H1 (cell line): ENCODE results near the gene KRT84. TPM values are rescaled to one million over a fixed set of nuclear protein-coding genes. Genes with fewer than 3 reads are reported as not detected.

ENCODE experiments used
- CTCF ChIA-PET: fragments of 300-600 bp; sonication (Branson Sonifier 250); formaldehyde crosslinking; loops from one replicate; lab custom pipeline; 2021; ENCODE audit not compliant: partially characterized antibody; lab: Charles Lee
- POLR2A ChIA-PET: fragments of 300-600 bp; sonication (Branson Sonifier 250); formaldehyde crosslinking; loops from one replicate; lab custom pipeline; 2021; ENCODE audit warnings: inconsistent platforms; ENCODE audit not compliant: partially characterized antibody; lab: Charles Lee
- DNase-seq, 2 experiments: peaks; one replicate each; pipeline versions ENCODE4 v3.0.0 to v3.0.0-alpha.2; 2010 to 2022; ENCODE audit warnings: low spot score in 2 of 2, low read depth in 1 of 2, mixed read lengths in 1 of 2
- FAIRE-seq: peaks from 2 replicates; lab custom pipeline; 2011; peaks lifted over from hg19 to GRCh38; lab: Jason Lieb, UNC
- H2AFZ ChIP-seq: 2 replicates; pipeline ENCODE4 v1.8.1; 2012; ENCODE audit warnings: low read length, inconsistent platforms
- H2AK5ac ChIP-seq: 2 replicates; pipeline ENCODE4 v1.6.1; 2013; ENCODE audit warnings: low read depth, low read length
- H2BK120ac ChIP-seq: replicated peaks from 2 replicates; pipeline ENCODE3; 2013; ENCODE audit warnings: low read depth, low read length, inconsistent platforms
- H2BK12ac ChIP-seq: 2 replicates; pipeline ENCODE4 v1.6.1; 2013; ENCODE audit warnings: low read depth, low read length
- H2BK15ac ChIP-seq: 2 replicates; pipeline ENCODE4 v1.6.1; 2013; ENCODE audit warnings: low read length
- H2BK20ac ChIP-seq: 2 replicates; pipeline ENCODE4 v1.6.1; 2013; ENCODE audit warnings: low read length
- H2BK5ac ChIP-seq: 2 replicates; pipeline ENCODE4 v1.6.1; 2013; ENCODE audit warnings: low read depth, low read length
- H3K14ac ChIP-seq: 2 replicates; pipeline ENCODE4 v1.6.1; 2013; ENCODE audit warnings: inconsistent platforms; ENCODE audit not compliant: insufficient read length
- H3K18ac ChIP-seq: 2 replicates; pipeline ENCODE4 v1.6.1; 2013; ENCODE audit warnings: low read length; ENCODE audit errors: extremely low read depth
- H3K23ac ChIP-seq: 2 replicates; pipeline ENCODE4 v1.6.1; 2013; ENCODE audit warnings: inconsistent platforms; ENCODE audit not compliant: insufficient read length
- H3K23me2 ChIP-seq: 2 replicates; pipeline ENCODE4 v1.6.1; 2013; ENCODE audit warnings: low read depth, low read length
- H3K27ac ChIP-seq: 2 replicates; pipeline ENCODE4 v1.6.1; 2011; ENCODE audit warnings: low read depth, low read length, inconsistent platforms
- H3K27me3 ChIP-seq, 4 experiments: replicated peaks in 1 of 4; 1 replicate in 1 of 4; 2 replicates in 3 of 4; pipeline versions ENCODE4 v1.6.1 to v1.8.1; 2011 to 2013; ENCODE audit warnings: low read length in 3 of 4, mild to moderate bottlenecking in 3 of 4, inconsistent platforms in 2 of 4, mixed read lengths in 2 of 4, moderate library complexity in 1 of 4; ENCODE audit not compliant: control insufficient read depth in 3 of 4, insufficient read depth in 3 of 4; ENCODE audit errors: extremely low read depth in 1 of 4
- H3K36me3 ChIP-seq, 4 experiments: 2 replicates each; pipeline versions ENCODE4 v1.6.1 to v1.8.1; 2011 to 2013; ENCODE audit warnings: mild to moderate bottlenecking in 4 of 4, low read length in 3 of 4, moderate library complexity in 2 of 4, control low read depth in 1 of 4, inconsistent platforms in 1 of 4; ENCODE audit not compliant: insufficient read depth in 4 of 4, control insufficient read depth in 2 of 4
- H3K4ac ChIP-seq: replicated peaks from 2 replicates; pipeline ENCODE3; 2013; ENCODE audit warnings: low read length, low read depth, mixed read lengths, inconsistent platforms; ENCODE audit not compliant: insufficient read length
- H3K4me1 ChIP-seq, 4 experiments: replicated peaks in 1 of 4; 1 replicate in 1 of 4; 2 replicates in 3 of 4; pipeline versions ENCODE4 v1.6.1 to v1.8.1; 2011 to 2013; ENCODE audit warnings: low read length in 3 of 4, inconsistent platforms in 2 of 4, mixed read lengths in 1 of 4; ENCODE audit not compliant: insufficient read depth in 4 of 4, control insufficient read depth in 3 of 4
- H3K4me2 ChIP-seq, 2 experiments: 2 replicates each; pipeline versions ENCODE4 v1.6.1 to v1.8.1; 2011 to 2013; ENCODE audit warnings: low read depth in 2 of 2, low read length in 2 of 2, control low read depth in 1 of 2, inconsistent platforms in 1 of 2, mild to moderate bottlenecking in 1 of 2; ENCODE audit not compliant: insufficient read depth in 1 of 2
- H3K4me3 ChIP-seq, 4 experiments: fragments of 200-600, 300-600 bp in 1 of 4; sonication (generic), shearing (Covaris generic), sonication (Bioruptor Twin) in 1 of 4; 2 replicates each; pipeline versions ENCODE4 v1.5.1 to v1.8.1; 2011 to 2016; ENCODE audit warnings: low read length in 4 of 4, low read depth in 3 of 4, control low read depth in 2 of 4, inconsistent platforms in 2 of 4, mild to moderate bottlenecking in 2 of 4, mixed read lengths in 1 of 4, moderate library complexity in 1 of 4; ENCODE audit not compliant: insufficient read depth in 2 of 4; ENCODE audit errors: extremely low read depth in 1 of 4
- H3K56ac ChIP-seq: replicated peaks from 2 replicates; pipeline ENCODE3; 2013; ENCODE audit warnings: low read depth, mild to moderate bottlenecking, mixed read lengths, low read length, inconsistent platforms; ENCODE audit not compliant: insufficient read length
- H3K79me1 ChIP-seq: 2 replicates; pipeline ENCODE4 v1.6.1; 2013; ENCODE audit warnings: low read depth, low read length, control low read depth
- H3K79me2 ChIP-seq, 2 experiments: 2 replicates each; pipeline versions ENCODE4 v1.6.1 to v1.8.1; 2012 to 2013; ENCODE audit warnings: low read length in 2 of 2, mild to moderate bottlenecking in 2 of 2, inconsistent platforms in 1 of 2; ENCODE audit not compliant: insufficient read depth in 2 of 2, control insufficient read depth in 1 of 2
- H3K9ac ChIP-seq, 4 experiments: replicated peaks in 1 of 4; 1 replicate in 1 of 4; 2 replicates in 3 of 4; pipeline versions ENCODE4 v1.6.1 to v1.8.1; 2011 to 2013; ENCODE audit warnings: low read depth in 3 of 4, low read length in 3 of 4, control low read depth in 2 of 4, mild to moderate bottlenecking in 2 of 4, moderate library complexity in 2 of 4, inconsistent platforms in 1 of 4; ENCODE audit errors: extremely low read depth in 1 of 4
- H3K9me3 ChIP-seq, 2 experiments: 2 replicates each; pipeline versions ENCODE4 v1.6.1 to v1.8.1; 2012 to 2013; ENCODE audit warnings: mild to moderate bottlenecking in 2 of 2, moderate library complexity in 2 of 2, control low read depth in 1 of 2, inconsistent platforms in 1 of 2, low read depth in 1 of 2, low read length in 1 of 2, mixed read lengths in 1 of 2; ENCODE audit not compliant: insufficient read depth in 2 of 2
- H4K20me1 ChIP-seq, 2 experiments: replicated peaks in 1 of 2; 2 replicates each; pipeline versions ENCODE3 to v1.8.1; 2011 to 2013; ENCODE audit warnings: inconsistent platforms in 2 of 2, low read length in 2 of 2, mild to moderate bottlenecking in 1 of 2; ENCODE audit not compliant: insufficient read depth in 2 of 2, control insufficient read depth in 1 of 2
- H4K5ac ChIP-seq: 2 replicates; pipeline ENCODE4 v1.6.1; 2013; ENCODE audit warnings: low read length, low read depth, mixed read lengths, inconsistent platforms; ENCODE audit not compliant: insufficient read length
- H4K8ac ChIP-seq: 2 replicates; pipeline ENCODE4 v1.8.0; 2013; ENCODE audit warnings: mild to moderate bottlenecking, moderate library complexity, low read length, inconsistent platforms; ENCODE audit not compliant: insufficient read depth; ENCODE audit errors: extremely low read depth
- H4K91ac ChIP-seq: replicated peaks from 2 replicates; pipeline ENCODE3; 2013; ENCODE audit warnings: low read length, mixed read lengths, inconsistent platforms; ENCODE audit not compliant: insufficient read length
- ASH2L ChIP-seq: fragments of 200-600, 300-600 bp; sonication (generic); IDR thresholded peaks from one replicate; pipeline ENCODE4 v1.7.1; 2017; ENCODE audit warnings: low read length
- BACH1 ChIP-seq: IDR thresholded peaks from 2 replicates; pipeline ENCODE4 v1.6.1; 2012; ENCODE audit warnings: low read length, improper control_type of control experiment
- EGR1 ChIP-seq: IDR thresholded peaks from 2 replicates; pipeline ENCODE4 v1.6.1; 2011; ENCODE audit warnings: low read depth, low read length, borderline replicate concordance
- GTF2F1 ChIP-seq: IDR thresholded peaks from 2 replicates; pipeline ENCODE4 v1.6.1; 2012; ENCODE audit warnings: low read depth, low read length, improper control_type of control experiment, borderline replicate concordance
- JUN ChIP-seq: IDR thresholded peaks from 2 replicates; pipeline ENCODE4 v1.6.1; 2011; ENCODE audit warnings: low read depth, mild to moderate bottlenecking, improper control_type of control experiment, low read length
- POLR2A ChIP-seq, 2 experiments: IDR thresholded peaks; 1 replicate in 1 of 2; 2 replicates in 1 of 2; pipeline ENCODE4 v1.6.1; 2011; ENCODE audit warnings: low read depth in 2 of 2, low read length in 2 of 2, mild to moderate bottlenecking in 2 of 2; ENCODE audit errors: control extremely low read depth in 1 of 2
- POLR2AphosphoS5 ChIP-seq: IDR thresholded peaks from 2 replicates; pipeline ENCODE4 v1.6.1; 2011; ENCODE audit warnings: low read depth, low read length
- SP2 ChIP-seq: IDR thresholded peaks from 2 replicates; pipeline ENCODE4 v1.6.1; 2012; ENCODE audit warnings: mild to moderate bottlenecking, low read length, inconsistent platforms
- SUZ12 ChIP-seq: fragments of 200-600 bp; sonication (generic); IDR thresholded peaks from 2 replicates; pipeline ENCODE4 v1.6.1; 2012; ENCODE audit warnings: mild to moderate bottlenecking, inconsistent platforms, low read length, moderate library complexity, mixed read lengths
- WGBS, 2 experiments: shearing (Covaris generic) in 1 of 2; methylation state at CpG; one replicate each; pipeline versions ENCODE4 v1.1.6 to v1.1.7; 2013 to 2015; ENCODE audit warnings: low lambda C conversion rate in 2 of 2, mixed read lengths in 2 of 2, inconsistent platforms in 1 of 2, low coverage in 1 of 2, missing lambda C conversion rate in 1 of 2; ENCODE audit not compliant: insufficient replicate concordance in 2 of 2, insufficient coverage in 1 of 2, insufficient read length in 1 of 2; ENCODE audit errors: extremely low coverage in 1 of 2, missing lambda C conversion rate in 1 of 2; 5-methylcytosine and 5-hydroxymethylcytosine counted together
- polyA plus RNA-seq, 7 experiments: library from polyadenylated mRNA; depleted of rRNA in 3 of 7; stranded (reverse) in 5 of 7; unstranded in 2 of 7; fragments of >200 nt in 5 of 7; fragments of 200-250 nt in 2 of 7; gene quantifications; 1 replicate in 5 of 7; 2 replicates in 1 of 7; 4 replicates in 1 of 7; pipeline versions ENCODE4 v1.2.1 to v1.2.3, GENCODE V29; 2011 to 2013; ENCODE audit warnings: missing spikeins in 2 of 7, mixed read lengths in 2 of 7
- total RNA-seq: library from RNA; stranded (reverse); fragmentation: NEBNext Ultra II Directional; extraction: Animal tissue kit (Norgen Biotek cat#: 25700); gene quantifications from 2 replicates; pipeline ENCODE4 v1.2.1, GENCODE V29; 2021
- TF ChIP-seq, protein P1 (sequence below): IDR thresholded peaks from 2 replicates; pipeline ENCODE4 v1.6.1; 2012; ENCODE audit warnings: inconsistent platforms
- TF ChIP-seq, protein P2 (sequence below): IDR thresholded peaks from 2 replicates; pipeline ENCODE4 v1.6.1; 2011; ENCODE audit warnings: low read length, improper control_type of control experiment
- TF ChIP-seq, protein P3 (sequence below): IDR thresholded peaks from 2 replicates; pipeline ENCODE4 v1.6.1; 2012; ENCODE audit warnings: low read length, inconsistent platforms

The KRT84 gene
- total and polyA plus RNA-seq, 2 of the 8 experiments (the other 6 are each of a cell fraction or from before 2014, with no cell fraction given), result not detected

DNA sequence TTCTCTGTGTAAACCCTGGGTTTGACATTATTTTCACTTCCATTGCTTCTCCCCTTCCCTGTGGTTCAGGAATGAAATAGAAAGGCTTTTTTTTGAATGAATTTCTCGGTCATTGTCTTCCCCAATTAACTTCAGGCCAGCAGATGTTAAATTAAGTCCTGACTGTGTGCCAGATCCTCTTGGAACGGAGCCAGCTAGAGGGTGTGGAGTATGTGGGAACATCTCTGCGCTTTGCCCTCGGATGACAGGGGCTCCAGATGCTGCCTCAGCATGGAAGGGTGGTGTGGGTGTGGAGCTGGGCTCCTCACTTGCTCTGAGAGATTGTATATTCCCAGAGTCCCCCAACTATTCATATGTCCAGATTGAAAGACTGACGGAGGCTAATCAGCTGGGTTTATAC, 31.3 kb downstream of the KRT84 start:
- WGBS, 2 experiments, result 68% methylated on average over 5 of the region's 5 CpGs; no CpG with 5 or more reads in 1 of the 2 experiments
- TF ChIP-seq EGR1, result no peak
- TF ChIP-seq SP2, result no peak
- no peak for TF ChIP-seq BACH1
- TF ChIP-seq ASH2L, result no peak
- TF ChIP-seq, protein P1, sequence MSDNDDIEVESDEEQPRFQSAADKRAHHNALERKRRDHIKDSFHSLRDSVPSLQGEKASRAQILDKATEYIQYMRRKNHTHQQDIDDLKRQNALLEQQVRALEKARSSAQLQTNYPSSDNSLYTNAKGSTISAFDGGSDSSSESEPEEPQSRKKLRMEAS, result no peak
- TF ChIP-seq POLR2A (IDR thresholded peaks at IDR 0.05; ENCODE audit: control extremely low read depth in 1 of 2, low read depth in 2 of 2, low read length in 2 of 2), result no peak
- TF ChIP-seq JUN, result no peak
- TF ChIP-seq, protein P2, sequence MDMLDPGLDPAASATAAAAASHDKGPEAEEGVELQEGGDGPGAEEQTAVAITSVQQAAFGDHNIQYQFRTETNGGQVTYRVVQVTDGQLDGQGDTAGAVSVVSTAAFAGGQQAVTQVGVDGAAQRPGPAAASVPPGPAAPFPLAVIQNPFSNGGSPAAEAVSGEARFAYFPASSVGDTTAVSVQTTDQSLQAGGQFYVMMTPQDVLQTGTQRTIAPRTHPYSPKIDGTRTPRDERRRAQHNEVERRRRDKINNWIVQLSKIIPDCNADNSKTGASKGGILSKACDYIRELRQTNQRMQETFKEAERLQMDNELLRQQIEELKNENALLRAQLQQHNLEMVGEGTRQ, result no peak
- TF ChIP-seq POLR2AphosphoS5, result no peak
- no peak for TF ChIP-seq SUZ12
- no peak for TF ChIP-seq GTF2F1
- TF ChIP-seq, protein P3, sequence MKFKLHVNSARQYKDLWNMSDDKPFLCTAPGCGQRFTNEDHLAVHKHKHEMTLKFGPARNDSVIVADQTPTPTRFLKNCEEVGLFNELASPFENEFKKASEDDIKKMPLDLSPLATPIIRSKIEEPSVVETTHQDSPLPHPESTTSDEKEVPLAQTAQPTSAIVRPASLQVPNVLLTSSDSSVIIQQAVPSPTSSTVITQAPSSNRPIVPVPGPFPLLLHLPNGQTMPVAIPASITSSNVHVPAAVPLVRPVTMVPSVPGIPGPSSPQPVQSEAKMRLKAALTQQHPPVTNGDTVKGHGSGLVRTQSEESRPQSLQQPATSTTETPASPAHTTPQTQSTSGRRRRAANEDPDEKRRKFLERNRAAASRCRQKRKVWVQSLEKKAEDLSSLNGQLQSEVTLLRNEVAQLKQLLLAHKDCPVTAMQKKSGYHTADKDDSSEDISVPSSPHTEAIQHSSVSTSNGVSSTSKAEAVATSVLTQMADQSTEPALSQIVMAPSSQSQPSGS, result no peak

More for the DNA sequence above, 31.3 kb downstream of the KRT84 start:
- no peaks in the 10 kb centered on the region for H3K36me3 ChIP-seq
- no peak overlapping the region for H2BK15ac ChIP-seq
- no peak overlapping the region for H3K56ac ChIP-seq
- no peak overlapping the region for H3K23ac ChIP-seq
- no peak overlapping the region for H4K8ac ChIP-seq
- no peak overlapping the region for H3K4me2 ChIP-seq
- no peak overlapping the region for H4K91ac ChIP-seq
- H3K79me1 ChIP-seq, result no peaks in the 10 kb centered on the region
- no peak overlapping the region for H3K9ac ChIP-seq
- POLR2A ChIA-PET, result no interaction called here
- no peak overlapping the region for H4K5ac ChIP-seq
- no peak overlapping the region for H2AFZ ChIP-seq
- H2BK20ac ChIP-seq, result no peak overlapping the region
- H4K20me1 ChIP-seq, result no peaks in the 10 kb centered on the region
- H3K4ac ChIP-seq, result no peak overlapping the region
- H3K27ac ChIP-seq, result no peak overlapping the region
- no peak overlapping the region for H3K4me3 ChIP-seq
- H2BK120ac ChIP-seq, result no peak overlapping the region
- H3K23me2 ChIP-seq, result no peaks in the 10 kb centered on the region
- H2BK12ac ChIP-seq, result no peak overlapping the region
- no peak overlapping the region for H2BK5ac ChIP-seq
- H2AK5ac ChIP-seq, result no peak overlapping the region
- H3K9me3 ChIP-seq, result no peaks in the 10 kb centered on the region; a peak in 1 of 4 replicates
- H3K4me1 ChIP-seq, result no peaks in the 10 kb centered on the region
- H3K79me2 ChIP-seq, result no peaks in the 10 kb centered on the region
- DNase-seq (no peak), FAIRE-seq (no peak)
- CTCF ChIA-PET, result interaction anchor here (0.8 to 2.0 kb wide), 5 partner anchors 10 to 212 kb away, joined by 3 to 6 read pairs (median 3); no protein-coding TSS in a partner anchor
- no peaks in the 10 kb centered on the region for H3K27me3 ChIP-seq
- no peak overlapping the region for H3K18ac ChIP-seq
- no peak overlapping the region for H3K14ac ChIP-seq
